HG02885 (cell line): ENCODE data around the gene GAP43.

ENCODE experiments used
- ATAC-seq: cut with Tn5 transposase; IDR thresholded peaks from one replicate; pipeline ENCODE4 v1.9.1; 2021; ENCODE audit warnings: mild to moderate bottlenecking; ENCODE audit not compliant: unreplicated experiment, poor library complexity

GAP43 gene

DNA sequence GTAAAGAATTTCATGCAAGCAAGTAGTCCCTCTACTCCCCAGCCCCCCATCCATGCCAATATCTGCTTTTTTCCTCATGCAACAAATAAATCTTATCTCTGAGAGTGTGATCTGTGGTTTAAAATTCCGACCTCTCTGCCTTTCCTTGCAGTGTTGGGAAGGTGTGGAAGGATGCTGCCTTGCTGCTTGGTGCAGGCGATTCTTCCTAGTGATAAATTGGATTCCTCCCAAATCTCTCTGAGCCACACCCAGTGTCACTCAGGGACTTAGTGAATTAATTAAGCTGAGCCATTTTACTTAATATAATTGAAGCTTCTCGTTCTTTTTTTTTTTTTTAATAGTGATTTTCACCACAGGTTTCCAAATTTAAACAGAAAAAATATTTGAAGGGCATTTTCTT, 3.4 kb downstream of the GAP43 start:
- ATAC-seq, result no peak

DNA sequence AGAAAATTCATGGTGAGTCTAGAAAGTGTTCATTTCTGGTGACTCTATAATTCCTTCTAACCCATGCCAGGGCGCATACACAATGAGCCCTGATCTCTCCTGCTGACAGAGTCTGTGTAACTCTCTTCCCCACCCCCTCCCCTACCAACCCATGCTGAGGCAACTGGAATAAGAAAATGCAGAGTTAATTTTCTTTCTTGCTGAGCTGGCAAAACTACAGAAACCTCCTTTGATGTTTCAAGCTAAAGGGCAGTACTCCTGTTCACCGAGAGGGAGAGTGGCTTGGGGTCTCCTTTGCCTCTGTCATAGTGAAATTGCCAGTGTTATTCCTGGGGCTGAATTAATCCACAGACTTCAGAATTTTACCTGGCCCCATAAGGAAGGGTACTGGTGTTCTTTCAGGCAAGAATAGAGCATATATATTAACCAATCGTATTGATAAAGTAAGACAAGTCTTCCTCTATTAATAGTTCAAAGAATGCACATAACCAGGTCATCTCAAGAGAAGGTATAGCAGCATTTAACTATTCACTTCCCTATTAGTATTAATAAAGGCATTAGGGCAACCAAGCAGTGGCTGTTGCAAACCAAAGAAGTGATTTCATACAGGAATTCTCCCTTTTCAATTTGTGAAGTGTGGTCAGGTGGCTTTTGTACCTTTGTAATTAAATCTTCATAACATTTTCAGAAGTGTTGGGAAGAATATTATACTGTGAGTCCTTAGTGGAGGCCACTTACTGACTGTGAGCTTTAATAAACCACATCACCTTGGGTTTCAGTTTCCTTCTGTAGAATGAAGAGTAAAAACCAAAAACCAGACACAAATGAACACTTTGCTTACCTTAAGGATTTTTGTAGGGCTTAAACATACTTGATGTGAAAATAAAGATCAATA, 4.1 kb downstream of the GAP43 start:
- ATAC-seq, result peak; percentile 88

DNA sequence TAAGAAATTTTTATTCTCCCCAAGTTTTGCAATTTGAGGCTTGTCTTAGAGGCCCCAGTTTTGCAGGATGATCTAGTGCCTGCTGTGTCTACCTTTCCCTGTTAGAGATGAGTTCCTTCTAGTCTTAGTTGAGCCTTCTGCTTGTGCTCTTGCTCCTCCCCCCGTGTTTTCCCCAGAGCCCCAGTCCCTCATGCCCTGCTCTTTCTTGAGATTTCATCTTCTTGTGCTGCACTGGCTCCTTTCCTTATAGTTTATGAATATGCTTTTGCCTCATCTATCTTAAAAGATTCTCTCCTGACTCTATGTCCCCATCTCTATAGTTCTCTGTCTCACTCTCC, 4.7 kb downstream of the GAP43 start:
- ATAC-seq, result peak; percentile 48

DNA sequence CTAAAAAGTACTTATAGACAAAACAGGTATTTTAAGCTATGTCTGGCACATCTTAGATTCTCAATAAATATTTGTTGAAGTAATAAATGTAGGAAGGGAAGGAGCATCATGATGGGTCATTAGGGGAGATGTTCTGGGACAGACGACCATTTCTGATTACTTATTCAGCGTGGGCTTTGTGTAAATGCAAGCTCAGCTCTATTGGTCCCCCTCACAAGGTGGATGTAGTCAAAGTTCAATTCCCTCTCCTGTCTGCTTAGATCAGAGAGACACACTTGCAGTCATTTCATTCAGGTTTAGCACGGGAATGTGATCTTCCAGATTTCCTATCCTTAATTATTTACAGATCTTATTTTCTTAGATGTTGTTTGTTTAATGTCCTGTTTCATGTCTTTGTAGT, 7.5 kb downstream of the GAP43 start:
- ATAC-seq, result no peak

DNA sequence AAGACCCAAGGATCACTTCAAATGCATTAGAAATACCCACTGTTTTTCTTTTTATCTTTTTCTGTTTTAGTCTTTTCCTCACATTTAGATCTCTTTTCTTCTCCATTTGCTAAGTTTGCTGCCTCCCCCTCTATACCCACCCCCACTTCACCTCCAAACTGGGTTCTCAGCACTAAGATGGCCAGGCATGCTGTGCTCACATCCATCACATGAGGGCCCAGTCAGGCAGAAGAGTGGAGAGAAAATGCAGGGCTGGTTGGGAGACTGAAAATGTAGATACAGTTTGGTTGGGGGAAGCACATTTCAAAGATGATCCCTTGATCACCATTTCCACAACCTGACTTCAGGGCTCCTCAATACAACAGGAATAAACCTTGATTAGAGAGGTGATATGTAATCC, 8.7 kb downstream of the GAP43 start:
- ATAC-seq, result no peak

DNA sequence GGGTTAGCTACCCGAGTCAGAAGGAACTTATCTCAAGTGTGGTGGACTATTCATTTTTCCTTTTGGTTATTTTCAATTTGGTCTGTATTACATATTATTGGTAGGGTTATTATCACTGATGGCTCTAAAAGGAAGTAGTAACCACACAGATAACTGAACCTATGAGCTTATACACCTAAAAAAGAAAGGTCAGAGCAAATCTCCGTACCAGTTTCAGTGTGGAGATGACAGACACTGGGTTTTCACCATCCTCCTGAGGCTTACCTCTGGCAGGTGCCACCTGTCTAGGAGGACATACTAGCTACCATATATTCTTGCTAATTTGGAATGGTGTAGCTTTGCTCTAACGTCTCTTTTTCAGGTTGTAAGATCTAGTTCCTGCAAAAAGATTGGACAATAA, 10.2 kb downstream of the GAP43 start:
- no peak for ATAC-seq

DNA sequence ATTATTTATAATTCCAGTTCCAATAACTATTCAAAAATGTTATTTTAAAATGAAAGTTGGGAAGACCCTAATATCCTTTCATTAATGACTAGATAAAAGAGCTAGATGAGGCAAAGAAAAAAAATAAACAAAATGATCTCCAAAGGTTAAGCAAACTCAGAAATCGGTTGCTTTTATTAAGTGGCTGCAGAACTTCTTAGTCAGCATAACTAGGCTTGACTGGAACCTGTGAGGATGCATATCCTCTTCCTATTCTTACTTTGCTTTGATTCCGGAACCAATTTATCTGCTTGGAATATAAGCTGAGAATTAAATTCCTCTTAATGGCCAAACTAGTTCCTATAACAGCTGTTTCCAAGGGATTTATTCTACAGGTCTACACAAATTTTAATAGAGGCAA, 10.7 kb downstream of the GAP43 start:
- ATAC-seq, result no peak

DNA sequence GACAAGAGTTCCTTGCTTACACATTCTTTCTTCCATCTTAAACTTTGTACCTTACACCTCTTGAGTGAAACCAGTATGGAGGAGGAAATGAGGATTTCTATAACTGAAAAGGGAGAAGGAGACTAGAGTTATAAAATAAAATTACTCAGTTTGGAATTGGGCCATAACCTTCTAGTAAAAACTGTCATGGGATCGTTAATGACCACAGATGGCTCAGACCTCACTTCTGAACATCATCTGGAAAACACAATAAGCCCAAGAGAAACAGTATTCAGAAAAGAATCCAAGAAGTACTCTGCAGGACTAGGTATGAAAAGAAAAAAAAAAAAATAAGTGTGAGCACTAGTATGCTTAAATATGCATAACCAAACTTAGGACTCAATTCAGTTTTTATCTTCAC, 12.1 kb downstream of the GAP43 start:
- no peak for ATAC-seq

DNA sequence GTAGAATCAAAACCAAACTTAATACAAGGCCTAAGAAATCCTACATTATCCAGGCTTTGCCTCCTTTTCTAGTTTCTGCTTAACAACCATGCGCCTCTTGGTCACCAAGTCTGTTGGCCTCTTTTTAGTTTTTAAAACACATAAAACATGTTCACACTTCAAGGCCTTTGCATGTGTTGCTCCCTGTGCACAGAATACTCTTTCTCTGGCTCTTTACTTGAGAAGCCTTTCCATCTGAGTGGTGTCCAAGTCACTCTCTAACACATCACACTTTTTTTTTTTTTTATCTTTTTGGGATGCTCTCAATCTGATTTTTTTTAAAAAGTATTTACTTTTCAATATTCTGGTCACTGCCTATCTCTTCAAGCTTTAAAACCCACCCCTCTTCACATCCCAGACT, 14.9 kb downstream of the GAP43 start:
- ATAC-seq, result no peak

DNA sequence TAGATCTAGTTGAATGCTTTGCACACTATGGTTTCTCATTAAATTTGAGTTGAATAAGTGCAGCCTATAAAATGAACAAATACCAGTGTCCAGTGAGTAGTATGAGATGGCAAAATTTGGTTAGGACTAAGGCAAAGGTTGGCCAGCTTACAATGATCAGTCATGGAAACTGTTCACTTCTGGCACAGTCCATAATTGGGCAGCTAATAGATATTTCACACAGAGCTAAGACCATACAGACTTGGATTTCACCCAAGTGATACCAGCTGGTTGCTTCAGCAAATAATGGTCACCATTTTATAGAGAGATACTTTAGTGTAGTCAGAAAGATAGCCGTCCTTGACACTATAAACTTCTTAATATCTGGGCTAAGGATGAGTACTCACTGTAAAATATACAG, 15.7 kb downstream of the GAP43 start:
- no peak for ATAC-seq

DNA sequence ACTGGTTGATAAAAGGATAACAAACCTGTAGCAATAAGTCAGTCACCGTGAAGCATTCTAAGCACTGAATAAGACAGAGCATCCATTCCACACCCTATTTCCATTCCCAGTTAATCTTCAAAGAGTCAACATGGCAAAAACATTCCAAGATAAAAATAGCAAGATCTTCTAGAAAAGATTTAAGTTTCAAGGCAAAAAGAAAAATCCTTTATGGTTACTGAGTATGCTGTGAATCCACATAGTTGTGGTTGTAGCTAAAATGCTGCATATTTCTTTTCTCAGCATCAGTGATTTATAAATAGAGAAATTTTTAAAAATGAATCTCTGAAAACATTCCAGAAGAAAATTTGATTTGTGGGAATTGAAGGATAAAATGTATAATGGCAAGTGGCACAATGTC, 21.1 kb downstream of the GAP43 start:
- ATAC-seq, result no peak

DNA sequence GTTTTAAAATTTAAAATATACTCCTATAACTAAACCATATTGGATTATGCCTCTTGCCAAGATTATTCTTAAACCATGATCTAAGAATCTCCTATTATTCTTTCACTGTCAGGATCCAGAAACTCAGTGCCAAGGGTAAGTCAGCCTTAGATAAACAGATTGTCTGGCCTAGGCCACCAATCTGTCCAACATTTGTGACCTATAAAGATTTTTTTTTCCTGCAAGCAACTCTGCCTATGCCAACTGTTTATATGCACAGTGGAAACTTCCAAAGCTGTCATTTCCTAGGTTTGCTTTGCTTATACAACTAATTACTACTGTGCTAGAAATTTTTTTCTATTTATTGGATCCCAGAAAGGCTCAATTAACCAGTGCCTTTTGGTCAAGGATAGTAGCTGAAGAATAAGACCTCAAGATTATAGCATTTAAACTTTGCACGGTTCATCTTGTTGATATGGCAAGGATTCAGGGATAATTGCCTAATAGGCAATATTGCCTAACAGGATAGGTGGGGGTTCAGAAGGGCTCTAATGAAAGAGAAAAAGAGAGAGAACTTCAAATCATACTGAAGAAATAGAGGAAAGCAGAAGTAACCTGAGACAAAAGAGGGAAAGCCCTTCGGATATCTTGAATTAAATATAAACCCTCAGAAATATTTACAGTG, 22.8 kb downstream of the GAP43 start:
- no peak for ATAC-seq

DNA sequence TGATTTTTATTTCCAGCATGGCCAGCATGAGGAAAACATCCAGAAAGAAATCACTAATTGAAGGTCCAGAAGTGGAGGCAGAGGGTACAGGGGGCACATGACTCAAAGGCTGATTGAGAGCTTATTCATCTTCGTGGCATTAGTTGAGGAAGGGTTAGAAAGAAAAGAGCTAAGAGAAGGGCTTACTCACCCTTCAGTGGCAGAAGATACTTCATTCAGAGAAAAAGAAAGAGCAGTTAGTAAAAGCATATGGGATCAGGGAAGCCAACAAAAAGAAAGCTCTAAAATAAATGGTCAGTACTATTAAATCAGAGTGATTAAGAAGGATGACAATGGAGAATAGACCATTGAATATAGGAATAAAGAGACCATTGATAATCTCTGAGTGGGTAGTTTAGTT, 25.2 kb downstream of the GAP43 start:
- no peak for ATAC-seq

DNA sequence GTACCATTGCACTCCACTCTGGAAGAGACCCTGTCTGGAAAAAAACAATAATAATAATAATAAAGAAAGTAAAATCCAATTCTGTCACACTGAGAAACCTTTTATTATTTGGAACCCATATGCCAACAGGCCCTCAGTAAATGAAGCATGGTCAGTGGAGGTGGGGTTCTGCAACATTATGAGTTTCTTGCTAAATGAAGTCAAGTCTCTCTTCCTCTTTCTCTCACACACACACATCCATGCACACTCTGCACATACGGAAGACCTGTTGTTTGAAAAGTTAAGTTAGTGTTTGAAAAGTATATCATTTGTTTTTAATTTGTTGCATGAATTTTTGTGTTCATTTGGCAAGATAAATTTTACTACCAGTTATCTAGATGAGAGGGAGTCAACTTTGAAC, 27.8 kb downstream of the GAP43 start:
- peak; percentile 74 for ATAC-seq

DNA sequence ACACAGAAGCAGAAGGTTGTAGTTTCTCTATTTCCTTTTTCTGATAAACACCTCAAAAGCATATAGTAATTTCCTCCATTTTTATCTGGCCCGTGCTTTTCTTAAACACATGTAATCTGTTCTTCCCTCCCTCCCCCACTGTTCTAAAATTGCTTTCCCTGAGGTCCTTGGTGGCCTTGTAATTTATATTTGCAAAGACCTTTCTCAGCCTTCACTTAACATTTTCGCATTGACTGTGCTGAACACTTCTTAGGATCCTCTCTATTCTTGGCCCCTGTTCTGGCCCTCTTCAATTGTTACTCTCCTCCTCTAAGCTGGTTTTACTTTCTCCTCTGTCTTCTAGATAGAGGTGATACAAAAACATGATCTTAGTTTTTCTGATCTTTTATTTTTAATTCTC, 28.3 kb downstream of the GAP43 start:
- peak; percentile 44 for ATAC-seq

DNA sequence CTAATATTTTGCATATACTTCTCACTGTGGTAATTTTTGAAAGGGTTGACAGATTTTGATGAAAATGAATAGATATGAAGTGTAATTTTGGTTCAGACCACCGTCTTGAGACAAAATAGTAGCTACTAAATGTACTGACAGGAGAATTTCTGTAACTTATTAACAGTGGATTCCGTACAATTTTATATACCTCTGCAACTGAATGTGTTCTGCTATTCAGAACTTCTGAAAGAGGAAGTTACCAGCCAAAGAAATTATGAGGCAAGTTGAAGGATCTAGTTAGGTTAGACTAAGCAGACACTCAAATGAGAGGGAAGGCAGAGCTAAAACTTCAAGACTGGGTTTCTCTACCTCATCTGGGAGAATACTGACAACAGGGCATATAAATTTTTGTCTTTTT, 29.4 kb downstream of the GAP43 start:
- peak; percentile 59 for ATAC-seq

DNA sequence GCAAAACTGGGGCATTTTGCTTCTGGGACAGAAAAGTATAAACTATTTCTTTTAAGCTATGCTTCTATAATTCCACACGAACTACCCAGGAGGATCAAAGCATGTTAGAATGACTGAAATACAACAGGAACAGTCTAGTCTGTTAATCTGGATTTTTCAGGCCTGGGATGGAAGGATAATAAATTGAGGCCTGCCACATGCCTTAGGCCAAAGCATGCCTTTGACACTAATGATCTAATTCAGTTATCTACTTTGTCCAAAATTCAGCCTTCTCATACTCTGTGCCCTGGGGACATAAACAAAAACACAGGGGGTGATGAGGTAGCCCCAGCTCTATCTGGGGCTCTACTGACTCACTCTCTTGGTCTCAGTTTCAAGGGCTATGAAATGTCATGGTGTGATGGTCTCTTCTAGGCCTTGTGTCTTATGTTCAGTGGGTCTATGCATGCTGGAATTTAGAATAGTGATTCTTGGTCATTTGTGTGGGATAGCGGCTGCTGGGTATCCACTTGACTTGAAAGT, 32.5 kb downstream of the GAP43 start:
- no peak for ATAC-seq

DNA sequence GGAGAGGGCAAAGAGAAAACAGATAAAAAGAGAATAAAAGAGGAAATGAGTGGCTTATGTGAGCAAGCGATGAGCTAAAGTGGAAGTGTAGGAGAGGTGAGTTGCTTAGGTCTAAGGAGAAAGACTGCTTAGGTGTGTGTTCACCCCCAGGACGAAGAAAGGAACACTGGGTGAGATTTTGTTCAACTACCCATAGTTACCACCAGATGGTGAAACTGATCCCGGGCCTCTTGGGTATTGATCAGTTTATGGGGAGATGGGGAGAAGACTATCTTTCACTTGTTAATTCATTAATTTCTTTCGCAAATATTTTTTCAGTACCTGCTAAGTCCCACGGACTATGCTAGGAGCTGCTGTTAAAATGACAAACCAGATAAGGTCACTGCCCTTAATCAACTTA, 33.9 kb downstream of the GAP43 start:
- ATAC-seq, result no peak

DNA sequence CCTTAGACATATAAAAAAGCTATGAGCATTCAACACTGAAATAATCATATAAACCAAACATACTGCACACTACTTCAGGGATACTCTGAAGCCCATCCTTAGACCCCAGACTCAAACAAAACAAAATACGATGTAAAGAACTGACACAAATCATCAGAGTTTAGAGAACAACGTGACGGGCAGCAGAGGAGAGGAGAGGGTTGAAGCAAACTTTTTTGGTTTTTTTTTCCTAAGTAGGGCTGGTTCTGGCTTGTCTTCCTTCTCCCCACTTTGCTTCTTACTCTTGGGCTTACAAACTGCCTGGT, 34.7 kb downstream of the GAP43 start:
- no peak for ATAC-seq

DNA sequence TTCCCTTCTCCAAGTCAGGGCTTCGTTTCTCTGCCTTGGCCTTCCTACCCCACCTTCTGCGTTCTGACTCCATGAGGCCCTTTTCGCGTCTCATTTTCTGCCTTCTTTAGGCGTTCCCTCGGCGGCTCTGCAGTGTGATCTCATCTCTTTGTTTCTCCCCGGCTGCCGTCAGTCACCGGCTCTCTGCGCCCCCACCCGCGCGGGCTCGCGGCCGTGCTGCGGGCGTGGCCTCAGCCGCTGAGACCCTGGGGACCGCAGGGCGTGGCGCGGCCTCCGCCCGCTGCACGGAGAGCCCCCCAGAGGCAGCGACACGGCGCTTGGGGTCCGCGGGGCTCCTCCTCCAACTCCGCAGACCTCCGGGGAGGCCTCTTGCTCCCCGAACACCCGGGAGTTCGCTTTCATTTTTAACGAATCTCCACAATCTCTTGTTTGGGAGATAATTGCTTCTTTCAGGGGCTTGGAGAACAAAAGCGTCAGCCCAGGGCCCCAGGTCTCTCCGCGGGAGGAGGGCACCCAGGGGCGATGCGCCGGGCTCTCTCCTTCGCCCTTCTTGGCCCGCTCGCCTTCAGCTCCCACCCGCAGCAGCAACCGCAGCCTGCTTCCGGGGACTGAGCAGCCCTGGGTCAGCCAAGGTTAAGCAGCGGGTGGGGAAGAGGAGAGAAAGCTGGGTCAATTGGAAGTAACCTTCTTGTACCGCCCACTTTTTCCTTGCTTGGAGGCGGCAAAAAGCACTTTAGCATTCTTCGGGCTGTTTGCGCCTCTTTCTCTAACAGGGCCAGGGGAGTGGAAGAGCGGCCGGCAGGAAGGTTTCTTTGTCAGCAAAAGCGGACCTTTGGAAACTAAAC, 35.2 kb downstream of the GAP43 start:
- peak; percentile 85 for ATAC-seq
